Kidney glomerular epithelial cell (primary cell): ENCODE measurements around the gene INAFM2.
A peak's percentile ranks its signal among the peaks of the same experiment; 100 is the strongest.

ENCODE experiments used
- DNase-seq: peaks from one replicate; lab custom pipeline; 2025; lab: John Stamatoyannopoulos, UW

The INAFM2 gene

GRCh38 chr15:40365016-40365415 lies 41.5 kb downstream of the INAFM2 start:
- no peak for DNase-seq

- DNase-seq = no peak
These were observed 42.3 kb downstream of the INAFM2 start for GRCh38 chr15:40365624-40366456.

GRCh38 chr15:40366457-40367370 lies 43.2 kb downstream of the INAFM2 start:
- DNase-seq = no peak

GRCh38 chr15:40367371-40367685 lies 43.8 kb downstream of the INAFM2 start:
- DNase-seq = no peak

- peak; percentile 79 for DNase-seq
These were observed 44.5 kb downstream of the INAFM2 start for GRCh38 chr15:40367686-40368611.

- DNase-seq = no peak
These were observed 45.4 kb downstream of the INAFM2 start for GRCh38 chr15:40368719-40369473.

- DNase-seq = no peak
These were observed 46.0 kb downstream of the INAFM2 start for GRCh38 chr15:40369474-40369869.

- DNase-seq = no peak
These were observed 46.5 kb downstream of the INAFM2 start for GRCh38 chr15:40369971-40370370.

GRCh38 chr15:40372981-40373380 lies 49.5 kb downstream of the INAFM2 start:
- DNase-seq = no peak
